TTC549 (cell line): ENCODE results near the gene RNF220.
"Not testable (repeated sequence)": the region's sequence is repeated elsewhere in the genome, so short reads cannot be mapped to it uniquely, and the experiment has no call there.

Experiments
- FAIRE-seq: peaks from 2 replicates; lab custom pipeline; 2012; peaks lifted over from hg19 to GRCh38; lab: Jason Lieb, UNC

RNF220 gene

DNA sequence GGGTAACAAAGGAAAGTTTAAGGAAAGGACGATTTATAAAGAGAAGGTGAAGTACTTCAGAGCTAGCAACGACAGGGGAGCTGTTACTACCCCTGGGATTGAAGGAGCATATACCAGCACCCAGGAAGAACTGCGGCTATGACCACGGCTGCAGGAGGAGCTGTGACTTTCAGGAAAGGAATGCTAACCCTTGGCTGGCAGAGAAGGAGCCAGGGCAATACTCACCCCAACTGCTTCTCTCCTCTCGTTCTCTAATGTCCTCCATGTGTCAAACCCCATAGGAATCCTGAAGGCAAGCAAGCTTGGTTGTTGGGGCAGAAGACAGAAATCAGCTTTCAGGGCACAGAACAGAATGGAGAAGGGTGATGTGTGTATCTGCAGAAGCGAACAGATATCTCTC is 148.7 kb downstream of the RNF220 start:
- no peak for FAIRE-seq

DNA sequence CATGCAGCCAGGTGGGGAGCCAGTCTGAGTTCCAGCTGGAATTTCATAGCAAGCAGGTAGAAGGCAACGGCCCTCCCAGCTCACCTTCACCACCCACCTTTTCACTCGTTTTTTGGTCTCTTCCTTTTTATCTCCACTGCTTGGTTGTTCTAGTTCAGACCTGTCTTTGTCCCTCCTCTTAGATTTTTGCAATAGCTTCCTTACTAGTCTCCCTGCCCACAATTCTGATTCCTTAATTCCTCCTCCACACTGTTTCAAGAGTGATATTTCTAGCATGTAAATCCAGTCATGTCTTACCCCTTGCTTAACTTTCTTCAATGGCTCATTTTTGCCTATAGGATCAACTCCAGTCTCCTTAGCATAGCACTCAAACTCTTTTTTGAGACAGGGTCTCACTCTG is 149.7 kb downstream of the RNF220 start:
- FAIRE-seq = no peak

DNA sequence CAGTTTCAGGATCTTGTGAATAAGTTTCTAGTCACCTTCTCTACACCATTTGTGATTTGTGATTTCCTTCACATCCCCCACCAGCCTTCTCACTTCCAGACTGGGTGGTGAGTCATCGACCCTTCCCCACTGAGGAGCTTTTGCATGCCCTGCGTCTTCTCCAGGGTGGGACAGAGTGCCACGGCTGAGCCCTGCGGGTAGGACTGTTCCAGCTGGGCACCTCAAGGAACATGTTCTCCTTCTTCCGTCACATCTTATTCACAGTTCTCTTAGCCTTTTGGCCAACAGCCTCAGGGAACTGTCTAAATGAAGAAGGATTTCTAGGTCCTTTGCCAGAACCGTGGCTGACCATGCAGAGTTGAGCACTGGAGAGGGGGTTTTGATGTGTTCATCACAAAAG is 152.7 kb downstream of the RNF220 start:
- no peak for FAIRE-seq

DNA sequence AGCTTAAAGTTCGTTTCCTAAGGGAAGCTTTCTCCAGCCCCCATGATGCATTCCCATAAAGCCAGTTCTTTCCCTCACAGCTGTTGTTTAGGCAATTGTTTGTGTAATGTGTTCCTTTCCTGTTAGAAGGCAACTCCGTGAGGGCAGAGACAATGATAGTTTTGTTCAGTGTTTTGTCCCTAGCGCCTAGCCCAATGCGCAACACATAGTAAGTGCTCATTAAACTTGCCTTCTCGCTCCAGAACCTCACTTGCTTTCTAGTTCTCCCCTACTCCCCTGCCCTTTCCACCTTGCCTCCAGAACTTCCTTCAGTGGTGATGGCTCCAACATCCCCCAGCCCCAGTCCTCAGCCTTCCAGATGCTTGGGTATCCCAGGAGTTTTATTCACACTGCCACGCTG is 153.8 kb downstream of the RNF220 start:
- FAIRE-seq = no peak

DNA sequence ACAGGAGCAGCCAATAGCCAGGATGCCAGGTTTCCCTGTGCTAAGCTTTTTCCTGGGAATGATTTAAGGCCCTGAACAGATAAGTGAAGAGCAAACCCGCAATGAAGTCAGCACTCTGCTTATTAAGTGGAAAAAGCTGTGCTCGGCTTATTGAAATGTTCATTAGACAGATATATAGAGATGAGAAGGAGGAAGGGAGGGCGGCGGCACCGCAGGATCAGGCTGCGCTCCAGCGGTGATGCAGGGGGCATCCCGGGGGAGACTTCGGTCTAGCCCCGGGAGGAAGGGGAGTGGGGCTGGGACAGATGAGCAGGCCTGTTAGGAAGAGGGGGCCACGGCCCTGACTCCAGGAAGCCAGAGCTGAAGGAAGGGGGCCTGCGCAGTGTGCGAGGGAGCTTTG is 154.3 kb downstream of the RNF220 start:
- FAIRE-seq = no peak

DNA sequence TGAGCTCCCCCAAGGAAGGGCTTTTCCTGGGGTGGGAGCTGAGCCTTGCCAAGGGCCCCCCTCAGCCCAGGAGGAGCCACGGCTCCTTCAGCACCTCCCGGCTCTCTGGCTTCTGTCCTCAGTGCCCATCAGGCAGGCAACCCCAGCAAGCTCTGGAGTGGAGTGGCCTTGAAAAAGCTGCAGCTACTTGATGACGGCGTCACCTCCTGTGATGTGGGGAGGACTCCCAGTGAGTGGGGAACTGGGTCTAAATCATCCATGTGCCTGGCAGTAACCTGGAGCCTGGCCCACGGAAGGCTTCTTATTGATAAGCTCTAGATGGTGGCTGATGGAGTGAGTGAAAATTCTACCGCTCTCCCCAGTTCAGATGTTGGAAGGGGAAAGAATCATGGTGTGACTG is 154.9 kb downstream of the RNF220 start:
- FAIRE-seq = no peak

DNA sequence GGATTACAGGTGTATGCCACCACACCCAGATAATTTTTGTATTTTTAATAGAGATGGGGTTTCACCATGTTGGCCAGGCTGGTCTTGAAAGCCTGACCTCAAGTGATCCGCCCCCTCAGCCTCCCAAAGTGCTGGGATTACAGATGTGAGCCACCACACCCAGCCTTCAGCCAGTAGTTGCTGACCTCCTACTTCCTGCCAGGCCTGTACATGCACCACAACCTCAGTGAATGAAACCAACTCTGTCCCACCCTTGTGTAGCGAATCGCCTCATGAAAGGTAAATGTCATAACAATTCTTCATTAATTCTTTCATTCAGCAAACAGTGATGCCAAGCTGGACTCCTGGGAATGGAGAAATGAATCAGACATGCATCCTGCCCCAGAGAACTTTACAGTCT is 155.6 kb downstream of the RNF220 start:
- FAIRE-seq = not testable (repeated sequence)

DNA sequence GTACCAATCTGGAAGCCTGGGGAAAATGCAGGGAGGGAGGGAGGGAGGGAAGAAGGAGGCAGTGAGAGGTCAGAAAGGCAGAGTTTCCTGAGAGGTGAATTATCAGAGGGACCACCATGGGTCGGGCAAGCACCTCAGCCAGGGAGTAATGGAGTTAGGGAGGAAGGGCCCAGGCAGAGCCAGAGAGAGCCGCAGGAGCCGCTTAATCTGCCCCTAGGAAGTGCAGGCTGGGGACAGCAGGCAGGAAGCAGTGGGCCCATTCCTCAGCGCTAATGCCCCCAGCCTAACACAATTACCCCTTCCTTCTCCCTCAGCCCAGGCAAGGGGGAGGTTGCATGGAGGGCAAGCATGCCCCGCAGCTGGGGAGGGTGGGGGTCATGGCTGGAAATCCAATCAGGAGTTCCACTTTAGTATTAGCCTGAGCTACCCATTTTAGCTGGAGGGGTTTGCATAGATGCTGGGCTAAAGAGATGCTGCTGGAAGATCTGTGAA is 160.2 kb downstream of the RNF220 start:
- FAIRE-seq = no peak

DNA sequence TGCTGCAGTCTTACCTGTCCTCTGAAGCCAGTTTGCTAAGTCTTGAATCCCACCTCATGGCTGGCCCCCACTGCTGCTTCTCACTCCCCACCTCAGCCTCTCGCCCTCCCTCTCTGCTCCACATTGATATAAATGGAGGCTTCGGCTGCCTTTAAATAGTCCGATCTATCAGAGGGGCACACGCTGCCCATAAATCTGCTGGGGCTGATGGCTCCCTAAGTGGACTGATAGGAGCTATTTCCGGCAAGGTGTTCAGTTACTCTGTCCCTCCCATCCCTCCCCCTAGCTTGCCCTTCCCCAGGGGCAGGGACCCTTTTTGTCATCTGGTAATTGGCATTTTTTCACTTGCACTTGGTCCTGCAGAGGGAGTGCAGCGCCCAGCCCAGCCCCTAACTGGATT is 160.8 kb downstream of the RNF220 start:
- no peak for FAIRE-seq

DNA sequence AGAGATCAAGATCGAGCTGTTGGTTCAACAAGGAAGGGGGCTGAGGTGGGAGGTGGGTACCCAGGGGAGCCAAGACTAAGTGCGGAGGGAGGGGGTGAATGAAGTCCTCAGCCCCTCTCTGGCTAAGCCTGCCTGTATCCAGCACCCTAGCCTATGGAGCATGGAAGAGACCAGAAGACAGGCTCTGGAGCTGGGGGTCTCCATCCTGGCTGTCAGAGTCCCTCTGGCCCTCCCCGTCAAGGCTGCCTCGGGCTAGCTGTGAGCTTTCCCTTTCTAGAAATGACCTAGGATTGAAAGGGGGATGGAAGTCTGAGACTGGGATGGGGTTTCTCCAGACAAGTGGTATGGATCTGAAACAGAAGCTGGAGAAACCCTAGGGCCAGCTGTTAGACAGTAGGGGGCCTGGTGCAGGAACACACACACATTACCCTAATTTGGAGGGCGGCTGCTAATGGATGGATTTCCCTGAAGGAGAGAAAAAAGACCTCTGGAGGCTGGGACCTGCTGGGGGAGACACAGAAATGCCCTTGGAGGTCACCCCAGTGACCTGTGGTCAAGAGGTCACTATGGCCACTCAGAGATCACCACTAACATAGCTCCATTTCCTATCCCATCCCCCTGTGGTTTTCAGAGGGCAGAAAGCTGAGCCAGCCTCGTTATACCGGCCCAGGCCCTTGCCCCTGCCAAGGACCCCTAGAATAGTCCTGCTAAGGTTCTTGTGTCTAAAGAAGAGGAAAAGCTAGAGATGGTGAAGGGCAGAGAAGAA is 161.4 kb downstream of the RNF220 start:
- no peak for FAIRE-seq

DNA sequence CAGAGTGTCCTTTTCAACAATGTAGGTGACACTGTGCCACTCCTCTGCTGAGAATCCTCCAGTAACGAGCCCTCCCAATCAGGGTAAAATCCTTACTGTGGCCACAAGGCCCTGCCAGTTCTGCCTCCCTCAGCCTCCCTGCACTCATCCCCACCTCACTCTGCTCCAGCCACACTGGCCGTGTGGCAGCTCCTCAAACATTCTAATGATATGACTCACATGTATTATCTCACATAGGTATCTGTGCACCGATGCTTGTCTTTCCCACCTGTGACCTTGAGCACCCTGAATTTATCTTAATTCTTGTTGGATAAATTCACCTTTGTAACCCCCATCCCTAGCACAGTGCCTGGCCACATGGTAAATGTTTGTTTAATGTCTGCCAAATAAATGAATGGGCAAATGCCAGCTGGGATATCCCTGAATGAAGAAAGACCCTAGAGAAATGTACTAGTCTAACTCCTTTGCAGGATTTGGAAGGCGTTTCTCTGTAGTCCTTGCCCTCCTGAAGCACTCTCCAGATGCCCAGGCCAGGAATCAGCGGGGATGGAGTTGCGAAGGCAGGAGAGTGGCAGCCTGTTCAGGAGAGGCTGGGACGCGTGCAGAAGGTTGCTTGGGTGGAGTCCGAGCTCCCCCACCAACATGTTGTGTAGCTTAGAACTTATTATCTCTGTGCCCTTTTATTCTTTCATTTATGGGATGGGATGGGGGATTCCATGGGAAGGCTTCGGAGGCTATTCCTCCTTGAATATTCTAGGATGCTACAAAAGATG is 163.3 kb downstream of the RNF220 start:
- FAIRE-seq = no peak

DNA sequence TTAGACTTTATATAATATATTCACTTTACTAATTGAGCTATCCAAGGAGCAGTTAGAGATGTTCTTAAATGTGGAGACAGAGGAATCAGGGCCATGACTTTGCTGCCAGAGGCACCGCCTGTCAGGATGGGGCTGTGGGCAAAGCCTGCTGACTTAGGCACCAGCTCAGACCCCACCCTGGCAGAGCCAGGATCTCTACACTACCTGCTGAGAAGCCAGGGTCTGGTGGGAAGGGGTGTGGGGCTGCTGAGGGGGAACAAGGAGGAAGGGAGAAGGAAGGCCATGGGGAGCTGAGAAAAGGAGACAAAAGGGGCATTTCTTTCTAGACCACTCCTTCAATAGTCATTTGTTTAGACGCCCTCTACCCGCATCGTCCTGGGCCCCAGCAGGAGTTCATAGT is 164.4 kb downstream of the RNF220 start:
- FAIRE-seq = no peak

DNA sequence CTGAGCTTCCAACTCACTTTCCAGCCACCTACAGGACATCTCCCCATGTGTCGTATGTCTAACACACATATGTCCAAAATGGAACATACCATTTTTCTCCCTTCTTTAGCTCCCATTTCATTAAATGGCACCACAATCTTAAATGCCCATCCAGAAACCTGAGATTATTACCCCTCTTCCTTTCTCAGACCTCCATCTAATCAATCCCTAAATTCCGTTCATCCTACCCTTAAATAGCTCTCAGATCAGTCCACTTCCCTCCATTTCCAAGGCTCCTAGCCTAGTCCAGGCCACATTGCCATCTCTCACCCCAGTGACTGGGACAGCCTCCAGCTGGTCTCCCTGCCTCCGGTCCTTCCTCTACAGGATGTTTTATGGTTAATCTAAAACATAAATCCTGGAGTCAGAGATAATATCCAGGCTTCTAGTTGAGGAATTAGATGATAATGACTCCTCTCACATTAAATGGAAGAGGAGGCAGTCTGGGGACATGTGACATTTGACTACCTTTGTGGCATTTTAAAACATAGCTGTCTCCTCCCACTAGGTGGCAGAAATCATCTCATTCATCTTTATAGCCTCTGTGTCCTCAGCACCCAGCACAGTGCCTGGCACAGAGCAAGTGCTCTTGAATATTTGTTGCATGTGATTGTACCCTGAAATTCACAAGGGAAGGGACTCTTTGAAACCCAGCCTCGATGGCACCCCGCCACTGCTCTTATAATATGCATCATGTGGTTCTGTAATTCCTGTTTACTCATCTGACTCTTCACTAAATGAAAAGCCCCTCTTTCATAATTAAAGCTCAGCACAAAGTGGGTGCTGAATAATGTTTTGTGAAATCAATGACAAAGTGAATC is 166.9 kb downstream of the RNF220 start:
- FAIRE-seq = no peak

DNA sequence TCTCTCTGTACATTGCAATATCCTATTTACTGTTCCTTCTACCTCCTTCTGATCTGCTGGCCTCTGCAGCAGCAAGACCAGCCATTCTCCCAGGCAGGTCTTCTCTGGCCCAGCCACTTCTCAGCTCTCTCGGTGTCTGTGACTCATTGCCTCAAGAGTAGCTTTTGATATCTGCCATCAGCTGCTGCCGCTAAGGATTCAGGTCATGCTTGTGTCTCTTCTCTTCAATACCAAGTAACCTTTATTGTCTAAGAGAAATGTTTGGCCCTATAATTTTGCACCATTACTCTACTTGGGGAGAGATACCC is 167.5 kb downstream of the RNF220 start:
- FAIRE-seq = no peak

DNA sequence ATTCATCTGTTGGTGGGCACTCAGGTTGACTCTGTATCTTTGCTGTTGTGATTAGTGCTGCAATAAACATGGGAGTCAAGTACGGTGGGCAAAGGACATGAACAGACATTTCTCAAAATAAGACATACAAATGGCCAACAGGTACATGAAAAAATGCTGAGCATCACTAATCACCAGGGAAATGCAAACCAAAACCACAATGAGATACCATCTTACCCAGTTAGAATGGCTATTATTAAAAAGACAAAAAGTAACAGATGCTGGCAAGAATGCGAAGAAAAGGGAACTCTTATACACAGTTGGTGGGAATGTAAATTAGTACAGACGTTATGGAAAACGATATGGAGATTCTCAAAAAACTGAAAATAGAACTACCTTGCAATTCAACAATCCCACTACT is 170.3 kb downstream of the RNF220 start:
- no peak for FAIRE-seq

DNA sequence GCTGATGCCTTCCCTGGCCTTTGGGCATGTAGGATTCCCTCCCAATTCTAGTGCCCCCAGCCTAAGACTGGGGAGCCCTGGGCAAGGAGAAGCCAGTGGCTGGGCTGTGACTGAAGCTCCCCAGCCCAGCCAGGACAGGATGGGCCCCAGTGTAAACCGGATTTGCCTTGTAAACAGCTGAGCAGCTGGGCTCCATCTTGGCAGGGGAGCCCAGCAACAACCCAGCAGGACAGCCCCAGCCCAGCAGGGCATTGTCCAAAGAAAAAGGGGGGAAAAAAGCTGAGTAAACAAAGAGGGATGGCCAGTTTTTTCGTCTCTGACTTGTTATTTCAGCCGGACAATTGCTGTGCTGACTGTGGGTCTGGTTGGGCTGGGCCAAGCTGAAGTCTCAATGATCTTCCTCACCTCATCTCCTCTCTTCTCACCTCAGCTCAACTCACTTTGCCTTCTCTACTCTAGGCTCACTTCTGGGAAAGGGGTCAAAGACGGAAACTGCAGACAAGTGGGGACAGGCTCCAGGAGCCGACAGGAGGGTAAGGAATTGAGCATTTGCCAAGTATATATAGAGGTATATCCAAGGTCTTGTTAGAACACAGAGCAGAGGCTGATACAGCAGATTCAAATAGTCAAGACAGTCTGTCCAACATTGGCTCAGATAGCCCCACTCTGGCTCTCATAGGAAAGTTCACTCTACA is 171.5 kb downstream of the RNF220 start:
- FAIRE-seq = no peak

DNA sequence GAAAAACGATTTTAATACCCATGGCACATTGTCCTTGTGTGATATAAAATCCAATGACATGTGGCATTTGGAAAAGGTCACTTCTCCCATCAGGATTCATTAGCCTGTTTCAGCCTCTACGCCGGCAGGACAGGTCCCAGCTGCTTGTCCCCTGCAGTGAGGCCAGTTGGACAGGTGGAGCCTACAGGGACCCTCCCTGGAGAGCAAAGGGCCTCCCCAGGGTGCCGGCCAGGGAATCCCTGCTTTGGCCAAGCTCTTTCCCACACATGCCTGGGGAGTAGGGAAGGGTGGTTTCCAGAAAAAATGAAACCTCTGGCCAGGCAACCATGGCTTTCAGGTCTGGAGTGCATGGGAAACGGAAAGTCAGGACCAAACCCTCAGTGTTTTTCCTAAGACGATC is 176.2 kb downstream of the RNF220 start:
- FAIRE-seq = no peak

DNA sequence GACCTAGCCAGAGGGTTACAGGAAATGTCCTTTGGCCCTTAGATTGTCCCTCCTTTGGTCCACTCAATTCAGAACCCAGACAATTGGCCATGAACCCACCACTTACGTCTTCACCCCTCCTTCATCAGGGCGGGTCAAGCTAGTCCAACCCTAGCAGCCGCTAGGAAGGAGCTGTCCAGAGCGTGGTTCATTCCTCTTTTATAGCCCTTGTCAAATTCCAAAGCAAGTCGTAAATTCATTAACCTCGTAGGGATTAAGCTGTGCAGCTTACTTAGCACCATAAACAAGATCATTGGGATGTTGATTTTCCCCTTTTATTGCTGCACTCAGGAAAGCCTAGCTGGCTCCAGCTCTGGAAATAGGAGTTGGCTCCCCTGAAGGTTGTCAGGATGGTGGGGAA is 179.1 kb downstream of the RNF220 start:
- FAIRE-seq = no peak

DNA sequence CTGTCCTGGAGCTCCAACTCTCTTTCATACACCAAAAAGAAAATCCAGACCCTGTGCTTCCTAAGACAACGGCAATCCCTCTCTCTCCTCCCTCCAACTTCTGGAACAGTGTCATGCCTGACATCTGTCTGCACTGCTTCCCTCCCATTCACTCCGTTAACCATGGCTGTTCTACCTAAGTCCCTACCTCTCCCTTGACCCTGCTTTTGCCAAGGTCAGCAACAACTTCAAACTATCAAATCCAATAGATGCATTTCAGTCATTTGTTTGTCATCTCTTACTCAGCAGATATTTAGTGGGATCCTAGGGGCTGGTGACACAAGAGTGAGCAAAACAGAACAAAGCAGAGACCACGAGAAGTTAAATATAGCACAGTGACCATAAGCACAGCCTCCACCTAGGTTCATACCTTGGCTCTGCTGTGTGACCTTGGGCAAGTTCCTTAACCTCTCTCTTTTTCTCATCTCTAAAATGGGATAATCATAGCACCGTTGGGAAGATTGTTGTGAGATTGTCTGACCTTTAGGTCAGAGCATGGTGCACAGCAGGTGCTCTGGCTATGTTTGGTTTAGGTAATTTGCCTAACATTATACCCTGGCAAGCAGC is 180.4 kb downstream of the RNF220 start:
- no peak for FAIRE-seq

DNA sequence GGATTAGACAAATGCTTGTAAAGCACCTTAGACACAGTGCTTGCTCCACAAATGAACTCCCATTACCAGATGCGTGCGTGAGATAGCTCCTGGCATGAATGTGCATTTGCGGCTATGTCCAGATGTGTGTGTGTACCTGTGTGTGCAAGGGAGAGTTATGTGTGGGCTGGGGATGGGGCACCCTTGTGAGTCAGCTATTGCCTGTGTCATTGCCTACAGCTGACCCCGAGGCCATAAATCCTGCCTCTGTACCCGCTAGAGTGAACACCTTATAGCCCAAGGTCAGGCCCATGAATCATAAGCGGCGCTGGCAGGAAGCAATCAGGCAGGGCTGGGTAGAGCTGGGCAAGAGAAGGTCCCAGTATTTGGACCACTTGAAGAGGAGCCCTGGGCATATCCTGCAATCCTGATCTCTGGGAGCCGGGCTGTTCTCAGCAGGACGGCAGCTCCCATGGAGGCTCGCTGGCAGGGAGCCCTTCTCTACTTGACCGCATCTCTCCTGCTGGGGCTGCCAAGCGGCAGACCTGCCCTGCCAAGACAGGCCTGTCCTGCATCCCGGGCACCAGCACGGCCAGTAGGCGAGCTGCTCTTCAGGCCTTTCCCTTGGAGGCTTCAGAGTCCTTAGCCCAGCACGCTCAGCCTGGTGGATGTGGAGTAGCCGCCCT is 182.9 kb downstream of the RNF220 start:
- FAIRE-seq = no peak

DNA sequence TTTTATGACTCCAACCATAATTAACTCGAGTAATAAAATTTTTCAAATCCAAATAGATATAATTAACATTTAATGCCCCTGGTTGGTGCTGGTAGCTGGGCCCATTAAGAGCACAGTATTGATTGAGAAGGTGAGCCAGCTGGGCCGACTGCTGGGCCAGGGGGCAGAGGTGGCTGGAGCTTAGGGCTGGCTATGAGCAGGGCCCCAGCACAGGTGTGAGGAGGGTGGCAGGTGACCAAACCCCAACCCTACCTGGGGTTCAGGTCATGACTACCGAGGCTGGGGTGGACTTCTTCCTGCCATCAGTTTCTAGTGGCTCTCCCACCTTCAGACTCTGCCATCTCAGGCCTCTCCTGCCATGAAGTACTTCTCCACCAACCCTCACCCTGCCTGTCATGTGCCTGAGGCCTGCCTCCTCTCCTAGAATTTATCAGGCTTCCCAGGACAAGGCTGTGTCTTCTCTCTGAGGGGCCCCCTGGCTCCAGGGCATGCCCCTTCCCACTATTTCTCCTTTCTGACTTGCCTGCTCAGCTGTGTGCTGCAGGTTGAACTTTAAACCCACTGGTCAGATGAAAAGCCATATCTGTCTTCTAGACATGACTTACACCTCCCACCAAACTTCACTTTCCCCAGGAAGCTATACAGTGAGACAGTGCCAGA is 183.6 kb downstream of the RNF220 start:
- FAIRE-seq = no peak
